ENCODE results near the gene ITPRIP.
A peak's percentile ranks its signal among the peaks of the same experiment; 100 is the strongest.

The ITPRIP gene

DNA sequence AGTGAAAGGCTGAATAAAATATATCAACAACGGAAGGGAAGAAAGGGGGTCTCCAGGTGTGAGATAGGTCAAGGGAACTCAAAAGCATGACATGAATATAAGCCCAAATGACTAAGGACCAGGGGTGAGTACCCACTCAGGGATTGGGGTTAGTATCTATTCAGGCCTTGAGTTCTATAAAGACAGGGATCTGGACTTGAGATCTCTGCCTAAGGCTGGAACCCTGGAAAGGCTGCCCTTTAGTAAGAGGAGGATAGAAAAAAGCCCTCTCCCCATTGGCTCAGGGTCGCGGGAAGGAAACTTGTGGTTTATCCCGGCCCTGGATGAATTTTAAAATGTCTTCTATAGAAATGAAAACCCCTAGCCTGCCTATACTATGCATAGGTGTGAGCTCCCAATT is 2.4 kb upstream of the ITPRIP start:
- no peak for DNase-seq

DNA sequence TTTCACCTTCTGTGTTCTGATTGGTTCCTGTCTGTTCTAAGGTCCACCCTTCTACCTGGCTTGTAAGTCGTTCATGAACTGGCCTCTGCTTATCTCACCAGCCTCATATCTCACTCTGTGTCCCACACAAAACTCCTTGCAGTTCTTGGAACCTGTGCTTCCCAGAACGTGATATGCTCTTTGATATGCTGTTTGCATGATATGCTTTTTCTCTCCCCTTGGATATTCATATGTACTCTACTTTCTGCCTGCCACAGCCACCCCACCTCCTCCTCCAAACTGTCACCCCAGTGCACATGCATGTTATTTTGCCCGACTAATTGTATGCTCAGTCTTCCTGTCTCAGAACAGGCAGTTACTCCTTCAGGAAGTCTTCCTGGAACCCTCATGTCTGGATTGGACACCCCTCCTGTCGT is 1.9 kb upstream of the ITPRIP start:
- DNase-seq, result no peak

DNA sequence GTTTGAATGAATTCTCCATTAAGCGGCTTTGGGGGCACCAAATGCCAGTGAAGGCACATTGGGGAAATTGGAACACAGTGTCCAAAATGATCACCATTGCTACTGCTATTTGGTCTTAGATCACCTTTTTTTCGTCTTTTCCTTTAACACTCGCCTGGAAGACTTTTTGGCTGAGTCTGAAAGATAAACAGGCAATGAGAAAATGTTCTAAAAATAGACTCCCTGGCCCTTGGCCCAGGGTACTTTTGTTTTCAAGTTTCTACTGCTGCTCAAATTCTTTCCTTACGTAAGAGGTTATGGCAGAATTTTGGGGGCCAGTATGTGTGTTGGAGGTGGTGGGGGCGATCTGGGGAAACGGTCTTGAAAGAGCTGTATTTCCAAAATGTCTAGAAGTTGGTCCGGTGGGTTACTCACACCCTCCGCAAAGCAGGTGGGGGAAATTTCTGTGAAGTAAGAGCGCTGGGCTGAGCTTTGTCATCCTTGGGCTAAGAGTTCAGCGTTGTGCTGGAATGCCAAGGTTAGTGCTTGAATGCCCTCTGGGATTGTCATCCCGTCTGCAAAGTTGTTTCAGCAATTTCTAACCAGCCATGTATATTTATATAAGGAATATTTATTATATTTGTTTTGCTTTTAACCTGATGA is 1.3 kb upstream of the ITPRIP start:
- peak; percentile 43 for DNase-seq

DNA sequence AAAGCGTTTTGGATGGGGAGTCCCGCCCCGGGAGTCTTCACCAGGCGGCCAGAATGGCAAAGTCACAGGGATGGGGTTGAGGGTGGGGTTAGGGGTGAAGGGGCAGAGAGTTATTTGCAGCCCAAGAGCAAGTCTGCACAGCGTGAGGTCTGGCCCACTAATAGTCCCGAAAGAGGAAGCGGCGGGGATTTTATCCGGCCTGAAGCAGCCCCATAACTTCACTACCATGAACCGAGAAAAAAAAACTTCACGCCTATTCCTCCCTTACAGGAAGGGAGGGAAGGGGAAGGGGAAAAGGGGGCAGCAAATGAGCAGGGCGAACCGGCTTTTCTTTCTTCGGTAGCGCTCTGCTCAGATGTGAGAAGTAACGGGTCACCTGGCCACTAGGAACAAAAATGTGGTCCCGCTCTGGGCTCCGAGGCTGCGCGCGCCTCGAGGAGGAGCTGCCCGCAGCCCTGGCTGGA is 712 bp downstream of the ITPRIP start:
- DNase-seq, result no peak

DNA sequence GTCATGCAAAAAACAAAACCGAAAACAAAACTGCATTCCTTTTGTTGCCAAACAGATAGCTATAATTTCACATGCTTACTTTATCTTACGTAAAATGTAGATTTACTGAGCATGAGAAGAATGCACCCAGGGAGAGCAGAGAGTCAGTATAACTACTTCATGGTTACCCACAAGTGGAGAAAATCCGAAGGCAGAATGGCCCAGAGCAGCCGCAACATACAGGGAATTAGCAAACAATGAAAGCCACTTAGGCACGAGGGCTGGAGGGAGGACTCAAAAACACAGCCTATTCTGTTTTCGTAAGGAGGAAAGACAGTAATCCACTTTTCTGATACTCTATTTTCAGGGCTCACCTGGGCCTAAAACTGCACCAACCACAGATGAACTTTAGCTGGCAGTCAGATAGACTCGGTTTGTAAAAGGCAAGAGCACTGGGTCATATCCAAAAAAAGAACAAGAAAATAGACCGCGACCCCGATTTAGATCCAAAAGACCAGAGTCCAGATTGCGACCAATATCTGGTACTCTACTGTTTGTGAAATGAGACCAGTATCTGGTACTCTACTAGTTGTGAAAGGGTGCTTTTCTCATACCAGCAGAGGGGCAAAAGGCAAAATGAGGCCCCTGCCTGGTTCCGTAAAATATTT is 1.3 kb downstream of the ITPRIP start:
- DNase-seq, result no peak

DNA sequence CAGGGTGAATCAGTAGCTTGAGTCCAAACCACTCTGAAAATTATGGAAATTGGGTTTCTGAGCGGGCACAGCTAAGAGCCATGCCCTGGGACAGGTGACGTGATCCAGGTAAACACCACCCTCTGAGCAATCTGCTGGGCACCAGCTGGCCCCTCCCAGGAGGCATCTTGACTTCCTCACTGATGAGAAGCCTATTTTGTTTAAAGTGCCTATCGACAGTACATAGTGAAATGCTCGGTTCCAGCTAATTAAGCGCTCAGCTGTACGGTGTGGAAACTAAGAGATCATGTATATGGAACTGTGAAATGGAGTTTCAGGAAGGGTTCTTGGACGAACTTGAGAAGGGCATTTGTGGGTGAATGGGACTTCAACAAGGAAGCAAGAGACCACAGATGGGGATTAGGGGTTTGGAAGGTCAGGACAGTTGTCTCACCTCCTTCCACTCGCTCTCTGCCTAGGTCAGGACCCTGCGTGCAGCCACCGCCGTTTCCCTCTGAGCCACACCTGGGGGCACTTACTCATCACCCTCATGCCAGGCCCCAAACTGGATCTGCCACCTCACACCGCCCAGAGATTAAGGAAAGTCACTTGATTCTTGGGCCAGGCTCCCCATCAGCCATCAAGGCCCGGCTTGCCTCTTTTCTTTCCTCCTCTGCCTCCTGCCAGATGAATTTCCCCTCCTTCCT is 3.2 kb downstream of the ITPRIP start:
- no peak for DNase-seq

DNA sequence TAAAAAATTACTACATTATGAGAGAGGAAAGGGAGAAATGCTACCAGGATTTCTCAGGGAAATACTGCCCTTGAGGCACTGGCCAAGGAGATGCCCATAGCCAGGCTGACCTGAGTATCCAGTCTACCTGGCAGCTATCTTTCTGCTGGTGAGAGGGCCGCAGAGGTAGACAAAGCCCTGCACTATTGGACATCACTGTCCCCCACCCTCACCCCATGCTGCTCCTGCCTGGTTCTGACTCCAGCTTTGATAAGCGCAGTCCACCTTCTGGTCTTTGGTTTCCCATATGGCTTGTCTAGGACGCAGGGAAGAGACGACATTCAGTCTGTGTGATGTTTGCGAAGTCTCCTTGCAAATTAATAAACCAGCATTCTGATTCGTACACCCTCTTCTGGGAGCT is 3.7 kb downstream of the ITPRIP start:
- no peak for DNase-seq

DNA sequence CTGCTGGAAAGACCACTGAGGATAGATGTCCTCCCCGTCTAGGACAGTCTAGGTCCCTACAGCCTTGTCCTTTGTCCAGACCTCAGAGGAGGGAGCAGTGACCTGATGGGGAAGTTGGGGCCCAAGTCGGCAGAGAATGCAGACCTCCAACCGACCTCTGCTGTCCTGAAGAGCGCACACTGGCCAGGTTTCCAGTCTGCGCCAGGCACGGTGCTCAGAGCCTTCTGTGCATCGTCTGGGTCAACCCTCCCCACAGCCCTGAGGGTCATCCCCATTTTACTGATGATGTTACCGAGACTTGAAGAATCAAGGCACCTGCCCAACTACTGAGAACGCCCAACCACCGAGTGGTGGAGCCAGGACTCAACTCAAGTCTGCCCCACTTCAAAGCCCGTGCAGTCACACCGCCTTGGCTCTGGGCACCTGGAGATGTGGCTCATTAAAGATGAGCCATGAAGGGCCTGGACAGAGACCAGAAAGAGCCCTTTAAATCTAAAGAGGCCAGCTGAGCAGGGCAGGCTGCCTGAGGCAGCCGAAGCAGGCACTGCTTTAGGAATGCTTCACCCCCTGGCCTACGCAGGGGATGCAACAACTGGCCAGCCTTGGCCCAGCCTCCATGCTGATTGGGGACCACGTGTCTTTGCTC is 4.4 kb downstream of the ITPRIP start:
- DNase-seq, result no peak

DNA sequence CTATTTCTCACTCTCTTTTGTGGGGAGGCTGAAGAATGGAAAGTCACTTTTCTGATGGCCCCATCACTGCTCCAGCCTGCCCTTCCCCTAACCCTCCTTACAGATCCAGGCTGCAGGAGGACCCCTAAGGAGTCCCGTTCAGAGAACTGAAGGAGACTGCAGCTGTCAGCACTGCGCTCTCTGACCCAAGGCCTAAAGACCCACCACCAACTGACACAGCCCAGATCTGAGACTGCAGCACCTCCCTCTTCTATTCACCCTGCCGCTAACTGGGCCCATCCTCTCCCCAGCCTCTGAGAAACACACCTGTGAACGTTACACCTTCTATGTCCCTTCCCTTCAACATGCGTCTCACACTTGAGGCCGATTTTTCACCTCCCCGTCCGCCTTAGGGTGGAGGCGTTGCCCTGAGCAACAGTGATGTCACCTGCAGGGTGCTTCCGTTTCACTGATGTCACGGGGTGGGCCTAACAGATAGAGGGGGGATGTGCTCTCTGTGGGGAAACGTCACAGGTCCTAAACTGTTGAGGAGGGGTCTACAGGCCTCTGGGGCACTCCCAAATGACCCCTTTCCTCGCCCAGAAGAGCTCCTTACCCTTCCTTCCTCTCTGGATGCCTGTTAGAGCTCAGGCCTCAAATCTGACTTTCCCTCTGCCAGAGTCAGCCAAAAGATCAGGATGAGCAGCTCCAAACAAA is 5.1 kb downstream of the ITPRIP start:
- DNase-seq, result no peak

DNA sequence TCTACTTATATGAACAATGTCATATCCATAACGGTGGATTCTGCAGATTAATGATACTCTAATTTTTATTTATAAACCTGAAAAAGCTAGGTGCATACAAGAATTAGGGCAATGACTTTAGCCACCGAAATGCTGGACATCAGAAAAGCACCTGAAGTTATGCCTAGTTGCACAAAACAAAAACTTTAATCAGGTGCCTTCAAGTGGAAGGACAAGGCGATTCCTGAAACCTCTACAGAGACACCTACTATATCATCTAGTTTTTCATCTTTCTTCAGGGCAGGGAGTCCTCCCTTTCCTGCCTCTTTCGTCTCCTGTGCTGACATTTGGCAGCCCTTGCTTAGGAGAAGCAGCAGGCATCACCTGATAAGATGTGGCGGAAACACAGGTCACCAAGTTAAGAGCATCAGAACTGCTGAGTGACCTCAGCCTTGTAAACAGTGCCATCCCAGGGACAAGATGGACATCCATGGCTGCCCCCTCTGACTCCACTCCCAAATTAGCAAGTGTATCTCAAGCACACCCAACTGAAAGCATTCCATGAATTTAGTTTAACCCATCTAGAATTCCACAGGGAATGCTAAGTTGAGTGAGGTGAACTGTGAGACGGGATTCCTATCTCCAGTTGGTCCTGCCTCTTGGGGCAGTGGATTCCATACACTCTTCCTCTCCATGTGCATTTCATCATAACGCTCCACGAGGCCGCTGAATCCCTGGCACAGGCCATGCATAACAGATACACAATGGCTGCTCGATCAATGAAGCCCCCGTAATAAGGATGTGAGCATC is 5.8 kb downstream of the ITPRIP start:
- no peak for DNase-seq

DNA sequence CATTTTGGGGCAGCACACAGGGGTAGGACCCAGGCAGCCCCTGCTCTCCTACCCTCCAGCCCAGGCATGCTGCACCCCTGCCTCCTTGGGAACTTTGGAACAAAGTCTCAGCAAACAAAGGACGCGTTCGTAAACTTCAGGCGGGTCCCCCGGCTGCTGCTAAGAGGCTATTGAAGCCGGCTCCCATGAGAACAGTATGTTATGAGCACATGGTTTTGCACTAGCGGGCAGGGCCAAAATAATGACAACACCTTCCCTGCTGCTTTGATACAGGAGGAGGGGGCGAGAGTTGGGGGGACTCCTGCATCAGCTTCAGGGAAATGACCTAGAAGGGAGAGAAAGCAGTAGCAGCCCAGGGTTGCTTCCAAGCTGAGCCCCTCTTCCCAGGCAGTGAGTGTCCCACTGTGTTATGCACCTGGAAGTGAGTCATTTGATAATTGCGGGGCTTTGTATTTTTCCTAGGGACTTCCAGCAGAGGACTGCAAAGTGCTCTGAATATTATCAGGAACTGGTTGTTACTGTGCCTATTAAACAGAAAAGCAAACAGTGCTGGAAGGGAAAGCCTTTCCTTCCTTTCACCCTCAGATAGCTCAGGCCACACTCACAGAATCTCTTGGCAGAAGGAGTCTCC is 6.9 kb downstream of the ITPRIP start:
- DNase-seq, result no peak

DNA sequence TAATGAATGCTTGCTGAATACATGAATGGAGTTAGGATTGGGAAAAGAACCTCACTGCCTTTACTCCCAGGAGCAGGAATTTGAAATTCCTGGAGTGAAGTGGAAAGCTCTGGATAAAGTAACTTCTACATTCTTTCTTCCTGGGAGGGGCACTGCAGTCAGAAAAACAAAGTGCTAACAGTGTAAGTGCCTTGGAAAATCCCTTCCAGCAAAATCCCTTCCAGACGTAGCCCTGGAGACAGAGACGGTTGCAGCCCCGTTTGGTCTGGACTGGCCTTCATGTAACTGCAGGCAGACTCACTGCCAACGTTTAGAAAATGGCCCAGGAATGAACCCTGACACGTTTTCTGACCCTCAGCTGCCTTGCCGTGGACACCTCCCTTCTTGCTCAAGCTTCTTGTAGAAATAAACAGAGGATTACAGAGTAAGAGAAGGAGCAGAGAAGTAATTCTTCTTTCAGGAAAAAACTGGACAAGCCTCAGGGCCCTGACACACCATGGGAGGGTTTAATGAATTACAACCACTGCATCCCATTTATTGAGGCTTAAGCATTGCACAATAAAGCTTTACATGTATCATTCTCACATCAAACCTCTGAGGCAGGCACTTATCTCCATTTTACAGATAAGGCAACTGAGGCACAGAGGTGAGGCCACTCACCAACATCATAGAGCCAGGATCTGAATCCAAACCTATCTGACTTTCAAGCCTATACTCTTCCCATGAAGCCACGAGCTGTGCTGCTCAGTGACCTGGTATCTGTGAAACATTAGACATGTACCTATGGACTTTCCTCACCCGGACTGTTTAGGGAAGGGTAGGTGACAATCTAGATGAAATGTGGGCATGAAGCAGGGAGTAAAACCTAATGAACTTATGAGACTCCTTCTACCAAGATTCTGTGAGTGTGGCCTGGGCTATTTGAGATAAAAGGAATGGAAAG is 7.8 kb downstream of the ITPRIP start:
- DNase-seq, result peak; percentile 83

DNA sequence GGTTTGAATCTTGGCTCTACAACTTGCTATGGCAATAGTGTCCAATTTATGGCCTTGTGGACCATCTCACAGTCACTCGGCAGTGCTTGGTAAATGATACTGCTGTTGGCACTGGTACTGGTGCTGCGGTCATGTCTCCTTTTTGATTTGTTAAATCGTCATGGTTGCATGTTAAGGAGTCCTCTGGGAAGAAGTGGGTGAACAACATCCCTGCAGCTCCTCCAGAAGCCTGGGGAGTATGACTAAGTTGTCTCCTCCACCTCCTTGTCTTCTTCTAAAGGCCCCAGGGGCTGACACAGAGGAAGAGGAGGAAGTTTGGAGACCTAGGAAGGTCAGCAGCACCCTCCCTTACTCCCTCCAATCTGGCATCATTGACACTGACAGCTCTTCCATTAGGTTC is 8.5 kb downstream of the ITPRIP start:
- peak; percentile 63 for DNase-seq

DNA sequence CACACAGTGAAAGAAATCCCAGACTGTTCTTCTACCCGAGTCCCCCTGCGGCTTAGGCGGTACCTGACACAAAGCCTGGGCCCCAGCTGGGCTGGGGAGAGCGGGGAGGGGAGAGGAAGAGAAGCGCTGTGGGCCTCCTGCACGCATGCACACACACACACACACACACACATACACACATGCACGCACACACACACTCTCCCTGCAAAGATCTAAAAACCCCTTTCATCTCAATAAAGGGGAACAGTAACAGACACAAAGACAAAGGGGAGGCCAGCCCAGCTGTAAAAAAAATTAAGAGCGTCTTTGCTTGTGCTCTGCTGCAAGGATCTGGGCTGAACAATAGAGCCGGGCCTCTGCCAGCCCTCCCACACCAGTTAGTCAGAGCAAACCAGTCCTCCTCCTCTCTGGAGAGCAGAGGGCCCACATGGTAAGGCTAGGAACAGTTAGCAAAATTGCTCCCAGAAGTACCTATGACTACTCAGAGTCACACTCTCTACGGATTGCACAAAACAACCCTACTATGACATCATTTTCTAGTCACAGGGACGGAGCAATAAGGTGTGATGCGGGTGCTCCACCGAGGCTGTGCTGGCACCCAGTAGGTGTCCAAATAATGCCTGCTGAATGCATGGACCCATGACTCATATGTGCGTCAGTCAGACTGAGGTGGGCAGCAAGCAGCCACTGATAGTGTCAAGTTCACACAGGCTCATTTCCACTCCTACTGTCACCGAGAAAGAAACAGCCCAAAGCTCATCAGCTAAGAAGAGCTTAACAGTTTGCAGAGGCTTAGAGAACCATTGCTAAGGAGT is 9.2 kb downstream of the ITPRIP start:
- DNase-seq, result peak; percentile 61

DNA sequence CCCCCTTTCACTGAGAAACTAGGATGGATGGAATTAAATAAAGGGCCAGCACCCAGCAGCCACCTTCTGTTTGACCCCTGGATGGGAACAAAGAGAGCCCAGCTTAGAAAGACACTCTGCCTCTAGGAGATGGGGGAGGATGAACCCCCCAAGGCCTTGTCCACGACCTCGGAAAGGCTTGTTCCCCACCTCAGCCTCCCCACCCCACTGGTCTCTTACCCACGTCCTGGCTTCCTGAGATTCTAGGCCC is 9.7 kb downstream of the ITPRIP start:
- DNase-seq, result no peak

DNA sequence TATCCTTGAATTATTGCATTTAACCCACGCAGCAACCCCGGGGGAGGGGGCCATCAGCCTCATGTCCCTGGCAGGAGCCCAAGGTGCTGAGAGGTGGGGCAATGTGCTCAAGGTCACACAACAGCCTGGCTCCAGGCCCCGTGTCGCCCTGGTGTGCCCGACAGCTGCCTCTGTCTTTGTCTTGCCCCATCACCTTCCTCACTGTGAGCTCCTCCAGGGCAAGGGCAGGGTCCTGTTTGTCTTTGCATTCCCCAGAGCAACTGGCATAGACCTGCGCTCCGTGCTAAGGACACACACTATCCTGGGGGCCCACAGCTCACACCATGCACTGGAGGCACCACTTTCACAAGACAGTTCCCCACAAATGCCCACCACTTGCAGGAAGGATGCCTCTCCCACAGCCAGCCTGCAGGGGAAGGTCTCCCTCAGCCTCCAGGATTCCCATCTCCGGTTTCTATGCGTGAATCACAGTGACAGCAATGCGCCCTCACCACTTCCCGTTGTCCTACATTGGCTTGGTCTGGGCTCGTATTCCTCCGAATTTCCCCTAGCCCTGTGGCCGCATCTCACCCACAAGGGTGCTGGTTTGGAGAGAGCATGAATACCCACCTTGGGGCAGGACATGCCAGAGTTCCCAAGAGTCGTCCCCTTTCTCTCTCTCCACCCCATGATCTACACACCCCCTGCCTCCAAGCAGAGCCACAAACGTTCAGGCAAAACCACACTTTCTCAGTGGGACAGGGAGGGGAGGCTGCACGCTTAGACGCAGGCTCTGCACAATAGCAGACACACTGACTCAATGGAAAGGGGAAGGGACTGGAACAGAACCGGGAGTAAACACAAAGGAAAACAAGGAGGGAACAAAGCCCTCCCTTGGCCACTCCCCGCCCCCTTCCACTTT is 10.3 kb downstream of the ITPRIP start:
- DNase-seq, result peak; percentile 78

DNA sequence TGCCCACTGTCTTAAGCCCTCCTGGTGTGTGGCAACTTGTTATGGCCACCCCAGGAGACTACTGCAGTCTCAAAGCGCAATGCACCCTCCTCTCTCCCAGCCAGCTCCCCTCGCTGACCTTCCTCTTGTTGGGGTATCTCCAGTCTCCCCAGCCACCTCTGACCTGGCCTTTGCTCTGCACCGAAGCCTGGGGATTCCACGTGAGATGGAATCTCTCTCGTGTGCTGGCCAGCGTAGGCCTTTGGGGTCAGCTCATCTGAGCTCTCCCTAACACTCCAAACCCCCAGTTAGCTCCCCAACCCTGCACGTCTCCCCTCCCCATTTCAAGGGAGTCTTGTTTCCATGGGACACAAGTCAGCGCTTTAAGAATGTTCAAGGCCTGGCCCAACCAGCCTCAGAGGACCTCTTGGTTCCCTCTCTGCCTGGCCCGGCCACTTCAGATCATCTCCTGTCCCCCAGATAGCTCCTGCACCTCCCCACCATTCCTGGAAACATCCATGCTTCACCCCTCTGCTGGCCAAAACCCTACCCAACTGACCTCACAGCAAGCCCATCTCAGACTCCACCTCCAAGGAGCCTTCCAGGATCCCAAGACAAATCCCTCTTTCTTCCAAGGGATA is 11.2 kb downstream of the ITPRIP start:
- DNase-seq, result no peak
